IPS-11a (cell line): ENCODE results near the gene LRRC17.

Experiments
- H3K4me3 ChIP-seq: one replicate; pipeline ENCODE4 v1.5.1; 2013; ENCODE audit warnings: low read depth, low read length, control low read depth

The LRRC17 gene

DNA sequence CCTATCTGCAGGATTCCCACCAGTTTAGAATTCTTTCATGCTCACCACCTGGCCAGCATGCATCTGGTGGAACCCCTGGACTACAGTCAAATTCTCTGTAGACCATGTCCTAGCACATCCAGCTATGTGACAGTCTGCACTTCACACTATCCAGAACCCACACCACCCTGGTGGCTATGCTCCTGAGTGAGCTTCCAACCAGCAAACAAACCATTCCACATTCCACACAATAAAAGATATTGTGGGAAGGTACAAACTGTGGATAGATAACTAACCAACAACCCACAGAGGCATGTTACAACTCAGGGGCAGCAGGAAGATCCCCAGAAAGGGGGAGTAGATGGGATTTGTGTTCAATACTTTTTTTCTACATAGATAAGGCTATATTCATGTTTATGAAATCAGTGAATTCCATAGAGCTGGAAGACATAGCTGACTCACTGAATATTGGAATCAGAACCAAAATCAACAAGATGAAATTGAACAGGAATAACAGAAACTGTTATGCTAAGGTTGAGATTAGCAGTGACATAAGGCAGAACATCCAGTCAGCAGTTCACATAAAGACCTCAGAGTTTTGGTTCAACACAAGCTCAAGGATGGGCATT is 72.5 kb downstream of the LRRC17 start:
- H3K4me3 ChIP-seq, result no peak overlapping the region

DNA sequence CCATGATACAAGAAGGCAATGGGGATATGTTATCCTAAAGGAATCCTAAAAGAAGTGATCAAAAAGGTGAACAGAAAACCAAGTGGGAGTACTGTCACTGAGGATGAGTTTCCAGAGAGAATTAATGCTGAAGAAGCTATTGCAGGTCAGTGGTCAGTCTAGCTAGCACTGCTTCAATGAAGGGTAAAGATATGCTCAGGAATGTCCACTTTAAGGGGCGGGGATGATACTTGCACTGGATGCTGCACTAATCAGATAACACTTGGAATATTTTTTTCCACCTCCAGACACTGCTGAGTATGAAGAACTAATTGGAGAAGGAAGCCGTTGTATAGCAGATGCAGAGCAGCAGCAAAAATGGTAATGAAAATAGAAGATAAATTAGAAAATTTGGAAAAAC is 75.3 kb downstream of the LRRC17 start:
- H3K4me3 ChIP-seq, result no peak overlapping the region

DNA sequence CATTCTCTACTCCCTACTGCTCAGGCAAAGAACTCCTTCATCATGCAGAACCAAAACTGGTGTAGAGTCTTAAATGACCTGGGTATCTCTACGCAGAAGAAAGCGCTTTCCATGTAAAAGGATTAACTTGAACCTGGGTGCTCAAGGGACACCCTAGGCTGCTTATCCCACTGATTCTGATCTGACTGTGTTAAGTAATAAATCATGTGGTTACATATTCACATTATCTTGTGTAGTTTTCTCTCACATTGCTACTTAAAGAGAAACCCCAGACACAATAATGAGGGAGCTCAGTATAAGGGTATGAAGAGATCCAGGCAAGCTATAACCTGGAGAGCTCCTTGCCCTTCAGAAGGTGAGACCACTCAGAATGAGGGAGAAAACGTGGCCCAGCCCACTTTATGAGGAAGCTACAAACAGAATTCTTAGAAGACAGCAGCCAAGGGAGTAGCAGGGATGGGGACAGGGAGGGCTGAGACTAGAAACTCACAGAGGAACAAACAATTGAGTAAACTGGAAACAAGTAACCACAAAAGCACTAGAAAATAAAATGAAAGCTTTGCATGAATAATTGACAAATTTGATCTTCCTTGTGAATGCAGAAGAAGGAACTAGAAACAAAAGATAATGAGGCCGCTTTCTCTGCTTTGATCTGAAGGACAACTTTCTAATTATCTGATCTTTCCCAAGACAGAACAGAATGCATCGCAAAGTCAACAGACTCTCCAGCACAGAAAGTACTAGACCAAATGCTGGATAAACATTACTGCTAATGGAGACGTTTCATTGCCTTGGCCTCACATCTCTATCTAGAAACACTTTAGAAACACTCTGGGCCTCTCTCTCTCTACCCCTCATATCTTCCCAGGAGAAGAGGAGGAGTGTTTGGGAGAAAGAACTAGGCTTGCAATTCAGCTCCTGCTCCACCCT is 76.1 kb downstream of the LRRC17 start:
- no peak overlapping the region for H3K4me3 ChIP-seq

DNA sequence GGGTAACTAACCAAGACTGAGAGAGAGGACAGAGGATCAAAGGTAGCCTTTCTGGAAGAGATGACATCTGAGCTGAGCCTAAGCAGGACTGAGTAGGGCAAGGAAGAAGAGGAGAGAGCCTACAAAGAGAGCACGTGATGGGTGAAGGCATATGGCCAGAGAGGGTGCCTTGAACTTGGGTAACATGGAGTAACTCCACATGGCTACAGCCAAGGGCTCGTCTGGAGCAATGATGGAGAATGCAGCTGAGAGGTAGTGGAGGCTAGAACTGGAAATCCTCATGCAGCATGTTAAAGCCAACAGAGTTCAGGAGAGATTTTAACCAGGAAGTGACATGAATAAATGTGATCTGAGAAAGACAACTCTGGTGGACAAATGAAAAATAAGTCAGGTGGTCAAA is 77.8 kb downstream of the LRRC17 start:
- no peak overlapping the region for H3K4me3 ChIP-seq

DNA sequence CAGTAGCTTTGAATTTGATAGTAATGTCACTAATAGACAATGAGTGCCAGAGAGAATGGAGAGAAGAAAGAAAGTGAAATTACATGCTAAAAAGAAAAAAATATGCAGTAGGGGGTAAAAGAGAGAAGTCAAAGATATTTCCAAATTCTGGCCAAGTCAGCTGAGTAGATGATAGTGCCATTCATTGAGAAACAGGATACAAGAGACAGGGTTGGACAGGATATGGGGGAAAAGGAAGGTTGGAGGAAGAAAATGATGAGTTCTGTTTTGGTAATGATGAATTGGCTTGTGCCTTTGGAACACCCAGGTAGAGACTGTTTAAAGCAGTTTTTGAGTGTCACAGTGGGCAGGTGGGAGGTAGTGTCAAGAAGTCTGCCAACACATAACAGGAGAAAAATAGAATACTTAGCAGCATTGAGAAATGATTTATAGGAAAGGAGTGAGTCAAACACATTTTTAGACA is 78.3 kb downstream of the LRRC17 start:
- no peak overlapping the region for H3K4me3 ChIP-seq

DNA sequence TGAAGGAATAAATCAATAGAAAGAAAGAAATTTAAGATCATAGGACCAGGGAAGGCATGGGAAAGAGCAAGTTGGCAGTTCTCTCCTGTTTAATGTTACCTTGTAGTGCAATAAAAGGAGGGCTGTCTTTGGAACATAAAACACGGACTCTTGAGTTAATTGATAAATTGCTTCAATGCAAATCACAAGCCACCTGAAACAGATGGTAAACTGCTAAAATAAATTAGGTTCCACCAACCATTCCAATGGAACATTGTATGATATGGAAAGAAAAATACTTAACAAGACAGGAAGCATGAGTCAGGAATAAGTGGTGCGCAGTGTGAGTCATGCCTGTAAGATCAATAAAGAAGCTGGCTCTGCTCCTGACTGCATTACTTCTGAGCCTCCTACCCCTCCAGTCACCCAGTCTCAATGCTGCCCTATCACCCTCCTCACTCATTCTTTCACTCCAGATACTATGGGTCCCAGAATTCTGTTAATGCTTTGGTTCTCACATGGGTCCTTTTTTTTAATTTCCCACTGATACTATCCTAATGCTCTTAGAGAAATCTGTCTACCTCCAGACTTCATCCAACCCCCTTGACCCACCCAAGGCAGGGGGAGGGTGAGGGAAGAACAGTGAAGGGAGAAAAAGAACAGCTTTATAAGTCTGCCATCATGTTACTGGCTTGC is 78.9 kb downstream of the LRRC17 start:
- no peak overlapping the region for H3K4me3 ChIP-seq

DNA sequence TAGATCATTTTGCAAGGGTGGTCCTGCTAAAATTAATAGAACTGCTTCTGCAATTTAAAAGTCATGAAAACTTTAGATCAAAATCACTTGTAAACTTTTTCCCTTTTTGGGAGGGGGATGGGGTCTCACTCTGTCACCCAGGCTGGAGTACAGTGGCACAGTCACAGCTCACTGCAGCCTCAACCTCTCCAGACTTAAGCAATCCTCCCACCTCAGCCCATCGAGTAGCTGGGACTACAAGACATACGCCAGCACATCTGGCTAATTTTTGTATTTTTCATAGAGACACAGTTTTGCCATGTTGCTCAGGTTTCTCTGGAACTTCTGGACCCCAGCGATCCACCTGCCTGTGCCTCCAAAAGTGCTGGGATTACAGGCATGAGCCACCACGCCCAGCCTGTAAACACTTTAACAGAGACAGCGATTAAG is 79.7 kb downstream of the LRRC17 start:
- no peak overlapping the region for H3K4me3 ChIP-seq

DNA sequence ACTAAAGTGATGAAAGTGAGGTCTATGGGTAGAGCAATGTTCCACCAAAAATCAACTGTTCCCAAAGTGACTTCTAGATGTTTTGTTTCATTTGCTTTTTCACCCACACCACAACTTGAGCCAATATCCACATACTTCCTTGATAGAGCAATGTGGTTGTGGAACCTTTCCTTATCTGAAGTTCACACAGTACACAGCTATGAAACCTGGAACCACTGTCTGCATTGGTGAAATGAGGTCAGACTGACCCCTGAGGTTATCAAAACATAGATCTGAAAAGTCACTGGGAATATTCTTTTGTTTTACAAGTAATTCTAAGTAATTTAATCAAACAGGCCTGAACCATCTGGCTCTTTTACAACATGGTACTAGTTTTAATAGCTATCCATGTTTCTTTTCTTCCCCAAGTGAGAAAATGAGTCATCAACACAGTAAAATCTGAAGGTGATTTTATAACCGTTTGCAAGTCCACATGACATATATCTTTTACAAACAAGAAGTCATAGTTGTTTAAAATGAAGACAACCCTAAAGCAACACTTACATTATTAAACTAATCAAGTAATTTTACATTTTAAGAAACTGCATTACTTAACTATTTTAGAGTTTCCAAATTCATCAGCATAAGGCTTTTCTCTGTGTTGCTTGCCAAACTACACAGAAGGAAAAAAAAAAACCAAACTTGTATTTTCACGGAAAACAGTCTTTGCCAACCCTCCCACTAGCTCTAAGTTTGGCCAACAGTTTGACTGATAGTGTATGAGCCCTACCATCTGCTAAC is 80.3 kb downstream of the LRRC17 start:
- H3K4me3 ChIP-seq, result no peak overlapping the region

DNA sequence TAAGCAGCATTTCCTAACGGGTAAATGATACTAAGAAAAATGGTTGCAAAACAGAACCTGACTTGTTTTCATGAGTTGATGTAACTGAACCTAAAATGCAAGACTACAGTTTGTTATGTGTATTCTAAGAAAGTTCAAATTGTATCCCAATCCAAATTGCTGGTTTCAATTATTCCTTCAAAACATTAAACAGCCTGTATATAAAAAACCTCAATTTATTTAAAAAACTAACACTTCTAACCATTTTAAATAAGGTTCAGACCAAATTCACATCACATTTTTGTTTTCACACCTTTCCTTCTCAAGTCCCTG is 80.9 kb downstream of the LRRC17 start:
- no peak overlapping the region for H3K4me3 ChIP-seq

DNA sequence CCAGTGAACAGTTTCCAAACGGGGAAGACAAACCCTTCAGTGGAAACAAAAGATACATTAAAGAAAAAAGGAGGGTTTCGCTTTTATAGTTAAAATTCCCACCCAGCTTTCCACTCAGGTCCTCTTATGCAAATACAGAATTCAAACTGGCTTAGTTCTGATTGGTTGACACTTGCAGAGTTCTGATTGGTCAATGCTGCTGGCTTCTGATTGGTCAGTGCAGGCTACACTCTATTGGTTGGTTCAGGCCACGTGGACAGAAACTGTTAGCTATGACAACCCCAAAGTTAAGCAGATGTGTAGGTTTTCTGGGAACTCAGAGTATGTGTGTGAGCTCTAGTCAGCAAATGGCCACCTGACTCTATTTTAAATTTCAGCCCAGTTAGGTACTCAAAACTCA is 81.8 kb downstream of the LRRC17 start:
- no peak overlapping the region for H3K4me3 ChIP-seq
